ENCODE results near the gene TBC1D17. TPM values are rescaled to one million over a fixed set of nuclear protein-coding genes. Genes with fewer than 3 reads are reported as not detected.

The TBC1D17 gene
- total RNA-seq, 5 donors from 2014 or later (not counting 1 experiment from before 2014, with no cell fraction given) = 46.5 to 102 (median 88.6) TPM

GRCh38 chr19:49910179-49910578 lies 32.7 kb downstream of the TBC1D17 start:
- POLR2A ChIA-PET = no interaction called here
- peaks cover 3 to 20% of the 10 kb centered on the region in 2 experiments for H3K4me1 ChIP-seq (ENCODE audit: control insufficient read depth in 1 of 2, extremely low read depth in 1 of 2, insufficient read depth in 2 of 2, low read length in 2 of 2)
- no peak overlapping the region for H3K27ac ChIP-seq (ENCODE audit: low read length)

DNA sequence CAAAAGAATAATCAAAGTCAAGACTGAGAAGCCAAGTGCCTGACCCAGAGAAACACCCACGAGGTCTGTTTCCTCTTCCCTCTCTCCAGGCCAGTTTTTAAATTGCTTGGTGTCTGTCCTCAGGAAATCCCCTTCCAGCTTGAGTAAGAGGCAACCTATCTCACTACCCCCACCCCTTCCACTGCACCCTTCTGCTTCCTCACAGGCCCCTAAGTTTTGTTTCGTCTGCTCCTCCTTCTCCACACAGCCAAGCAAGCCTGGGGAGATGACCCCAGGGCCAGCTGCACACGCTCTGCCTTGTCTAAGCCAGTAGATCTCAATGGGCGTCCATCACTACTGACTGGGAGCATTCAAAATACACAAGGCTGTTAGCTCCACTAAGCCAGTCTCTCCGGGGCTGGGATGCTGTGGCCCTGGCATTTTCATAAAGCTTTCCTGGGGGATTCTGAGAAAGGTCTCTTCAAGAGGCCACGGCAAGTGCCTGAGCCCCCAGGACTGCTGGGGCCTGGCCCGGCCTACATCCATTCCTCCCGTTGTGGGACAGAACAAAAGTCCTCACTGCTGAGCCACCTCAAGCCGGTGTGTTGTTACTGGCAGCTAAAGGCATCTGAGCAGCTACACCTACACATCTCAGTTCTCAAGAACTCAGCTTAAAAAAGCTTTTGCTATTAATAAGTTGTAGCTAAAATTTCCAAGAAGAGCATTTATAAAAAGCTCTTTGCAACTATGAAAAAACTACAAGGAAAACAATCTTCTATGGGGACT lies 34.1 kb downstream of the TBC1D17 start:
- Mint-ChIP-seq H3K27ac (peak overlapping the region; percentile 81 to 85), H3K27me3 (no peaks in the 10 kb centered on the region), H3K9me3 (no peaks in the 10 kb centered on the region), H3K4me3 (no peak overlapping the region), H3K4me1 (peaks cover 27 to 33% (median 32%) of the 10 kb centered on the region in 3 donors), H3K36me3 (peaks cover 31% of the 10 kb centered on the region)
- H3K9me3 ChIP-seq = no peaks in the 10 kb centered on the region
- H3K27me3 ChIP-seq (replicated peaks in 1 of 2; ENCODE audit: control insufficient read depth in 2 of 2, extremely low read depth in 1 of 2, insufficient read depth in 2 of 2, low read length in 1 of 2) = no peaks in the 10 kb centered on the region
- ATAC-seq (replicated peaks in 1 of 4) (peak in 3 of 4 experiments; percentile 31 to 58 (median 36)), DNase-seq (peak in 2 of 35 experiments; percentile 17 to 45)
- peaks cover 38 to 53% of the 10 kb centered on the region in 2 donors for H3K36me3 ChIP-seq (ENCODE audit: control insufficient read depth in 2 of 2, extremely low read depth in 1 of 2, insufficient read depth in 1 of 2, low read length in 1 of 2)
- POLR2A ChIA-PET = no interaction called here
- CTCF ChIA-PET = interaction anchor here (0.6 to 0.7 kb wide), 4 partner anchors 14 to 1507 kb away, joined by 3 to 5 read pairs (median 4); no protein-coding TSS in a partner anchor
- 51% methylated on average over 5 of the region's 9 CpGs for WGBS (ENCODE audit: insufficient coverage)
- H3K27ac ChIP-seq (ENCODE audit: low read length) = peak overlapping the region; percentile 52
- H3K4me1 ChIP-seq (ENCODE audit: control insufficient read depth in 1 of 2, extremely low read depth in 1 of 2, insufficient read depth in 2 of 2, low read length in 2 of 2) = peaks cover 3 to 20% of the 10 kb centered on the region in 2 experiments
- H3K4me3 ChIP-seq (ENCODE audit: control insufficient read depth in 1 of 2, extremely low read depth in 1 of 2, low read length in 1 of 2) = no peak overlapping the region

More at GRCh38 chr19:49910179-49910578, 32.7 kb downstream of the TBC1D17 start:
- Histone ChIP-seq H3K9me3 (no peaks in the 10 kb centered on the region), H3K4me3 (ENCODE audit: control insufficient read depth in 1 of 2, extremely low read depth in 1 of 2, low read length in 1 of 2) (no peak overlapping the region), H3K27me3 (replicated peaks in 1 of 2; ENCODE audit: control insufficient read depth in 2 of 2, extremely low read depth in 1 of 2, insufficient read depth in 2 of 2, low read length in 1 of 2) (no peaks in the 10 kb centered on the region), H3K36me3 (ENCODE audit: control insufficient read depth in 2 of 2, extremely low read depth in 1 of 2, insufficient read depth in 1 of 2, low read length in 1 of 2) (peaks cover 37 to 52% of the 10 kb centered on the region in 2 donors)
- CTCF ChIA-PET = no interaction called here
- Mint-ChIP-seq H3K9me3 (no peaks in the 10 kb centered on the region), H3K36me3 (peaks cover 26% of the 10 kb centered on the region), H3K4me3 (no peak overlapping the region), H3K27me3 (no peaks in the 10 kb centered on the region), H3K4me1 (peaks cover 18 to 31% (median 31%) of the 10 kb centered on the region in 3 donors), H3K27ac (no peak overlapping the region)
- DNase-seq (no peak), ATAC-seq (replicated peaks in 1 of 4) (peak in 1 of 4 experiments; percentile 12)
- WGBS (ENCODE audit: insufficient coverage) = 100% methylated on average over 2 of the region's 5 CpGs

DNA sequence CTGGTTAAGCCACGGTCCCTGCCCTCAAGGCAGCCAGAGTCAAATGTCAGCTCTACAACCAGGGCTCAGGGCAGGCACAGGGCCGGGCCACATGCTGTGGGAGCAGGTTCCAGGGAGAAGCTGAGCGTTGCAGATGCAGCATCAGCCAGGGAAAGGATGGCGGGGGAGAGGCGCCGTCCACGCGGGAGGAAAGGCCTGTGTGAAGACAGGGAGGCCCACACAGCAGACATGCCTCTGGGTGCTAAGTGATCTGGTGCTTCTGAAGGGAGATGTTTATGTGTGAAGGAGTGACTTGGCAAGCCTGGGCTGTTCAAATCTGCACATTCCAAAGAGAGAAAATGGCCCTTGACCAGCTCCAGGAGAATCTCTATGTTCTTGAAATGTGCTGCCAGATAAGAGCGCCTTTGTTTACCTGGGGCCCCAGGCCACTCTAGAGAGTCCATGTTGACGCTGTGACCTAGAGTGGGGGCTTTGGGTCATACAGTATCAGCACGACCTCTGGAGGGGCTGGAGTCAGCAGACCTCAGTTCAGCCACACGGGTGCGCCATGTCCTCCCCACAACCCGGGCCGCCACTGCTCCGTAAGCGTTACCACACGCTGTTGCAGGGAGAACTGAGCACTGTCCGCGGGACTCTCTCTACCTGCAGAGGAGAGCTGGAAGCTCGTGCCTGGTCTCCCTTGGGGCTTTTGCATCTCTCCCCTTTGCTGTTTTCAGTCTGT lies 35.6 kb downstream of the TBC1D17 start:
- ChIA-PET CTCF (no interaction called here), POLR2A (interaction anchor here in 1 of 2 donors (0.6 kb wide), 1 partner anchor 19 kb away, joined by 9 read pairs; no protein-coding TSS in a partner anchor)
- H3K4me1 ChIP-seq (ENCODE audit: control insufficient read depth in 1 of 2, extremely low read depth in 1 of 2, insufficient read depth in 2 of 2, low read length in 2 of 2) = peaks cover 3 to 19% of the 10 kb centered on the region in 2 experiments
- H3K9me3 ChIP-seq = no peaks in the 10 kb centered on the region
- Mint-ChIP-seq H3K4me3 (no peak overlapping the region), H3K36me3 (peaks cover 38% of the 10 kb centered on the region), H3K9me3 (no peaks in the 10 kb centered on the region), H3K4me1 (peaks cover 33 to 34% (median 34%) of the 10 kb centered on the region in 3 donors), H3K27ac (no peak overlapping the region), H3K27me3 (no peaks in the 10 kb centered on the region)
- ATAC-seq (replicated peaks in 1 of 4) (peak in 1 of 4 experiments; percentile 24), DNase-seq (no peak)
- WGBS (ENCODE audit: insufficient coverage) = 92% methylated on average over 21 of the region's 21 CpGs
- H3K27me3 ChIP-seq (replicated peaks in 1 of 2; ENCODE audit: control insufficient read depth in 2 of 2, extremely low read depth in 1 of 2, insufficient read depth in 2 of 2, low read length in 1 of 2) = no peaks in the 10 kb centered on the region
- no peak overlapping the region for H3K27ac ChIP-seq (ENCODE audit: low read length)
- H3K4me3 ChIP-seq (ENCODE audit: control insufficient read depth in 1 of 2, extremely low read depth in 1 of 2, low read length in 1 of 2) = no peak overlapping the region
- H3K36me3 ChIP-seq (ENCODE audit: control insufficient read depth in 2 of 2, extremely low read depth in 1 of 2, insufficient read depth in 1 of 2, low read length in 1 of 2) = peaks cover 33 to 51% of the 10 kb centered on the region in 2 donors

- DNase-seq (no peak), ATAC-seq (replicated peaks in 1 of 4) (no peak)
- 98% methylated on average over 10 of the region's 10 CpGs for WGBS (ENCODE audit: insufficient coverage)
- ChIA-PET POLR2A (no interaction called here), CTCF (no interaction called here)
- no peak overlapping the region for H3K27ac Mint-ChIP-seq
- H3K27me3 Mint-ChIP-seq = no peaks in the 10 kb centered on the region
- no peak overlapping the region for H3K4me3 Mint-ChIP-seq
- Histone ChIP-seq H3K36me3 (ENCODE audit: control insufficient read depth in 2 of 2, extremely low read depth in 1 of 2, insufficient read depth in 1 of 2, low read length in 1 of 2) (peaks cover 28 to 50% of the 10 kb centered on the region in 2 donors), H3K27ac (ENCODE audit: low read length) (no peak overlapping the region), H3K9me3 (no peaks in the 10 kb centered on the region), H3K4me1 (ENCODE audit: control insufficient read depth in 1 of 2, extremely low read depth in 1 of 2, insufficient read depth in 2 of 2, low read length in 2 of 2) (peaks cover 3 to 19% of the 10 kb centered on the region in 2 experiments), H3K27me3 (replicated peaks in 1 of 2; ENCODE audit: control insufficient read depth in 2 of 2, extremely low read depth in 1 of 2, insufficient read depth in 2 of 2, low read length in 1 of 2) (no peaks in the 10 kb centered on the region), H3K4me3 (ENCODE audit: control insufficient read depth in 1 of 2, extremely low read depth in 1 of 2, low read length in 1 of 2) (no peak overlapping the region)
- H3K36me3 Mint-ChIP-seq = peaks cover 39% of the 10 kb centered on the region
- H3K4me1 Mint-ChIP-seq = peaks cover 33 to 37% (median 35%) of the 10 kb centered on the region in 3 donors
- H3K9me3 Mint-ChIP-seq = no peaks in the 10 kb centered on the region
Observed at GRCh38 chr19:49913720-49914119, 36.2 kb downstream of the TBC1D17 start.

- H3K4me3 Mint-ChIP-seq = no peak overlapping the region
- WGBS (ENCODE audit: insufficient coverage) = 95% methylated on average over 5 of the region's 6 CpGs
- H3K27me3 ChIP-seq (replicated peaks in 1 of 2; ENCODE audit: control insufficient read depth in 2 of 2, extremely low read depth in 1 of 2, insufficient read depth in 2 of 2, low read length in 1 of 2) = no peaks in the 10 kb centered on the region
- H3K27ac Mint-ChIP-seq = peak overlapping the region in 1 of 2 donors; percentile 12
- CTCF ChIA-PET = no interaction called here
- peaks cover 3 to 17% of the 10 kb centered on the region in 2 experiments for H3K4me1 ChIP-seq (ENCODE audit: control insufficient read depth in 1 of 2, extremely low read depth in 1 of 2, insufficient read depth in 2 of 2, low read length in 2 of 2)
- no peak overlapping the region for H3K27ac ChIP-seq (ENCODE audit: low read length)
- ATAC-seq (replicated peaks in 1 of 4) = no peak
- no peak overlapping the region for H3K4me3 ChIP-seq (ENCODE audit: control insufficient read depth in 1 of 2, extremely low read depth in 1 of 2, low read length in 1 of 2)
- H3K9me3 Mint-ChIP-seq = no peaks in the 10 kb centered on the region
- DNase-seq = no peak
- POLR2A ChIA-PET = no interaction called here
- H3K4me1 Mint-ChIP-seq = peaks cover 35 to 43% (median 38%) of the 10 kb centered on the region in 3 donors
- no peaks in the 10 kb centered on the region for H3K27me3 Mint-ChIP-seq
- H3K36me3 ChIP-seq (ENCODE audit: control insufficient read depth in 2 of 2, extremely low read depth in 1 of 2, insufficient read depth in 1 of 2, low read length in 1 of 2) = peaks cover 21 to 42% of the 10 kb centered on the region in 2 donors
- peaks cover 39% of the 10 kb centered on the region for H3K36me3 Mint-ChIP-seq
- no peaks in the 10 kb centered on the region for H3K9me3 ChIP-seq
Observed at GRCh38 chr19:49915271-49915670, 37.8 kb downstream of the TBC1D17 start.
